NCI-H526 (cell line): ENCODE data around the gene AOC3.
"Not testable (repeated sequence)": the region's sequence is repeated elsewhere in the genome, so short reads cannot be mapped to it uniquely, and the experiment has no call there.

Source experiments
- DNase-seq, 2 experiments: peaks; one replicate each; lab custom pipeline; 2025; lab: John Stamatoyannopoulos, UW

Gene AOC3

GRCh38 chr17:42891539-42892152, 40.6 kb downstream of the AOC3 start:
- no peak for DNase-seq

DNA sequence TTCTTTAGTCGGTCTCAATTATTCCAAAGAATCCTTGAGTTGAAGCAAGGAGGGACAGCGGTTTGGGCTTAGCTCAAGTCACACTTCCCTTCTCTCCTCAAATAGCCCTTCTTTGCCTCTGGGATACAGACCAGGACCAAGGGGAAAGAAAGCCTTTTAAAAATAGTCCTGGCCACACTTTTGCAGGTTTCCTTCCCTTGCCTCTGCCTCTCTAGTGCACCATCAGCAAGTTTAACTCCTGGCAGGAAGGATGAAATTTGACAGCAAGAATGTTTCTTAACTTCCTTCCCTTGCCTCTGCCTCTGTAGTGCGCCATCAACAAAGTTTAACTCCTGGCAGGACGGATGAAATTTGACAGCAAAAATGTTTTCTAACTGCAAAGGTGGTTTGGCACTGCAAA, 42.4 kb downstream of the AOC3 start:
- DNase-seq, result no peak

DNA sequence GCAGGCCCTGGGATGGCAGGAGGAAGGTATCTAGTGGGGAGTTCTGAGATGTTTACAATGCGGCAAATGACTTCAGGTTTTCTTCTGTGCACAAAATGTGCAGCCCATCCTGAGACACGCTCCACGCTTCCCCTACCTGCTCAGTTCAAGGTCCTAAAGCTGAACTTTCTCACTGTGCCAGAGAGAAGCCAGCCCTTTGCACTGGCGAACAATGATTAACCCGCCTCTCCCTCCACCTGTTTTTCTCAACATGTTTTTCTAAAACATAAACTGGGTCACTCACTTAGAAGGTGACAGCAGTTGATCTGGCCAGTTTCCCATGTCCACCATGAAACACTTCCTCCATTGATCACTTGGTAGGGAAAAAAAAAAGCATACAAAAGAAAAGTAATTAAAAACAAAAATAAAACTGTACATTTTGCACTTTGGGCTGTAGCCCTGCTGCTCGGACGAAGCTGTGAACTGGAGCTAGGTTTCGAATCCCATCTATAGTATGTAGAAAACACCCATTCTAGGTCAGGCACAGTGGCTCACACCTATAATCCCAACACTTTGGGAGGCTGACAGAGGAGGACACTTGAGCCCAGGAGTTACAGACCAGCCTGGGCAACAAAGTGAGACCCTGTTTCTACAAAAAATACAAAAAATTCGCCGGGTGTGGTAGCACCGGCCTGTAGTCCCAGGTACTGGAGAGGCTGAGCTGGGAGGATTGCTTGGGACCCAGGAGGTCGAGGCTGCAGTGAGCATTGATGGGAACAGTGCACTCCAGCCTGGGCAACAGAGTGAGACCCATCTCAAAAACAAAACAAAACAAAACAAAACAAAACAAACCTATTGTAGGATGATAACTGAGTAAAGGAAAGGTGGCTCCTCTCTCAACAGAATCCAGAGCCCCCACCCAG, 43.5 kb downstream of the AOC3 start:
- no peak for DNase-seq

DNA sequence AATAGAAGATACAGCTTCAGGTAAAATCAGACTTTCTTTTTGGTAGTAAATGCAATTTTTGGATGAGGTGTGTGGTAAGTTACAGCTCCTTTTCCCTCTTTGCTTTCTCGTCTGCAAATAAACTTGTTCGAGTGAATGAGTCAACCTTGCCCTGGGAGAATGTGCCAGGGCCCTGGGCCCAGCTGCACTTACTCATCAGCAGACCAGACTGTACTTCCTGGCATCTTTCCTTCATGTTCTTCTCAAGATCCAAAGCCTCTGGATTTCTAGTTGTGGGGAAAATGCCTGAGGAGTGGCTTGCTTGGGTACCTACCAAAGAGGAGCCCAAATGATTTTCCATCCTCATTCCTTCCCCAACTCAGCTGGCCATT, 44.2 kb downstream of the AOC3 start:
- DNase-seq, result no peak

DNA sequence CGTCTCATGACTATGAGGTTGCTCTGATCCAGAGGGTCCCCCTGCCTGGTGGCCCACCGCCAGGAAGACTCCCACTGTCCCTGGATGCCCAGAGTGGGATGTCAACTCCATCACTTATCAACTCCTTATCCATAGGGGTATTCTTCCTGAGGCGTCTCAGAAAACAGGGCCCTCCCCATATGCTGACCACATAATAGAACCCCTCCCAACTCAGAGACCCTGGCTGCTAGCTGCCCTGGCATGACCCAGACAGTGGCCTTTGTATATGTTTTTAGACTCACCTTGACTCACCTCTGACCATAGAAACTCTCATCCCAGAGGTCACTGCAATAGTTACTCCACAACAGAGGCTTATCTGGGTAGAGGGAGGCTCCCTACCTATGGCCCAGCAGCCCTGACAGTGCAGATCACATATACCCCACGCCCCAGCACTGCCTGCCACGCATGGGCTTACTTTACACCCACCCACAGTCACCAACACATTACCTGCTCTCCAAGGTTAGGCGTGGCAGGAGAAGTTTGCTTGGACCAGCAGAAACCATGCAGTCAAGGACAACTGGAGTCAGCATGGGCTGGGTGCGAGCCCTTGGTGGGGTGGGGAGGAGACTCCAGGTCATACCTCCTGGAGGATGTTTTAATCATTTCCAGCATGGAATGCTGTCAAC, 47.3 kb downstream of the AOC3 start:
- DNase-seq, result no peak

DNA sequence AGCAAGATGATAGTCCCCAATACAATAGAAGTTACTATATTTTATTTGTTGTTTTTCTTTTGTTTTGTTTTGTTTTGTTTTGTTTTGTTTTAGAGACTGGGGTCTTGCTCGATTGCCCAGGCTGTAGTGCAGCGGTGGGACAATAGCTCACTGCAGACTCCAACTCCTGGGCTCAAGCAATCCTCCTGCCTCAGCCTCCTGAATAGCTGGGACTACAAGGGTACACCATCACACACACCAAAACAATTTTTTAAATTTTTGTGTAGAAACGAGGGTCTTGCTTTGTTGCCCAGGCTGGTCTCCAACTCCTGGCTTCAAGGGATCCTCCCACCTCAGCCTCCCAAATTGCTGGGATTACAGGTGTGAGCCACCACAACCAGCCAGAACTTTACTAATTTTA, 49.0 kb downstream of the AOC3 start:
- DNase-seq, result not testable (repeated sequence)

DNA sequence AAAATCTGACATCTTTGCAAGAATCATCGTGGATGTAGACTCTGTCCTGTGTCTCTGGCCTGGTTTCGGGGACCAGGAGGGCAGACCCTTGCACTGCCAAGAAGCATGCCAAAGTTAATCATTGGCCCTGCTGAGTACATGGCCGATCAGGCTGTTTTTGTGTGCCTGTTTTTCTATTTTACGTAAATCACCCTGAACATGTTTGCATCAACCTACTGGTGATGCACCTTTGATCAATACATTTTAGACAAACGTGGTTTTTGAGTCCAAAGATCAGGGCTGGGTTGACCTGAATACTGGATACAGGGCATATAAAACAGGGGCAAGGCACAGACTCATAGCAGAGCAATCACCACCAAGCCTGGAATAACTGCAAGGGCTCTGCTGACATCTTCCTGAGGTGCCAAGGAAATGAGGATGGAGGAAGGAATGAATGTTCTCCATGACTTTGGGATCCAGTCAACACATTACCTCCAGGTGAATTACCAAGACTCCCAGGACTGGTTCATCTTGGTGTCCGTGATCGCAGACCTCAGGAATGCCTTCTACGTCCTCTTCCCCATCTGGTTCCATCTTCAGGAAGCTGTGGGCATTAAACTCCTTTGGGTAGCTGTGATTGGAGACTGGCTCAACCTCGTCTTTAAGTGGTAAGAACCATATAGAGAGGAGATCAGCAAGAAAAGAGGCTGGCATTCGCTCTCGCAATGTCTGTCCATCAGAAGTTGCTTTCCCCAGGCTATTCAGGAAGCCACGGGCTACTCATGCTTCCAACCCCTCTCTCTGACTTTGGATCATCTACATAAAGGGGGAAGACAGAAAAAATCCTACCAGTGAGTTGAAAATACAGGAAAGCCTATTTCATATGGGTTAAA, 49.7 kb downstream of the AOC3 start, which contains the start of gene G6PC1:
Gene G6PC1 (plus strand): TSS at position 340 of the 872 bp plus-strand sequence. CDS start 78 bp downstream, at position 418.
- DNase-seq, result no peak

DNA sequence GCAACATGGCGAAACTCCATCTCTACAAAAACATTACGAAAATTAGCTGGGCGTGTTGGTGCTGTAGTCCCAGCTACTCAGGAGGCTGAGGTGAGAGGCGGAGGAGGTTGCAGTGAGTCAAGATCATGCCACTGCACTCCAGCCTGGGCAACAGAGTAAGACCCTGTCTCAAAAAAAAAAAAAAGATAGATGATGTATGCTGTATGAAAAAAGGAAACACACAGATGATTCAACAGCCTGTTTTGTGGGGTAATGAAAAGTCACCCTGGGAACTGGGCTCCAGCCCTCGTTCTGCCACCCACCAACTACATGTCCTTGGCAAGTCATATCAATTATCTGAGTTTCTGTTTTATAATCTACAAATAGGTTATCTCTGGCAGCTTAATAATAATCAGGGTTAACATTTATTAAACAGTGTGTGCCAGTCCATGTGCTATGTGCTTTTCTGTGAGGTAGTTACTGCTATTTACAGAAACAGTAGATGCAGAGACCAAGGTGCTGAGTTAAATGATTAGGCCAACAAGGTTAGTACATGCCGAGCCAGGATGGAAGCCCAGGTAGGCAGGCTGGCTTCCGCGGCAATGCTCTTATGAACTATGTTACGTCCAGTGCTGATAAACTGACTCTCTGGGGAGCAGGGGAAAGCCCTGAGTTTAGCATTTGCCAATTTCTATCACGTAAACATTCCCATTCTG, 50.7 kb downstream of the AOC3 start:
- DNase-seq, result no peak

- no peak for DNase-seq
Measured at GRCh38 chr17:42904110-42904469, 53.1 kb downstream of the AOC3 start.

DNA sequence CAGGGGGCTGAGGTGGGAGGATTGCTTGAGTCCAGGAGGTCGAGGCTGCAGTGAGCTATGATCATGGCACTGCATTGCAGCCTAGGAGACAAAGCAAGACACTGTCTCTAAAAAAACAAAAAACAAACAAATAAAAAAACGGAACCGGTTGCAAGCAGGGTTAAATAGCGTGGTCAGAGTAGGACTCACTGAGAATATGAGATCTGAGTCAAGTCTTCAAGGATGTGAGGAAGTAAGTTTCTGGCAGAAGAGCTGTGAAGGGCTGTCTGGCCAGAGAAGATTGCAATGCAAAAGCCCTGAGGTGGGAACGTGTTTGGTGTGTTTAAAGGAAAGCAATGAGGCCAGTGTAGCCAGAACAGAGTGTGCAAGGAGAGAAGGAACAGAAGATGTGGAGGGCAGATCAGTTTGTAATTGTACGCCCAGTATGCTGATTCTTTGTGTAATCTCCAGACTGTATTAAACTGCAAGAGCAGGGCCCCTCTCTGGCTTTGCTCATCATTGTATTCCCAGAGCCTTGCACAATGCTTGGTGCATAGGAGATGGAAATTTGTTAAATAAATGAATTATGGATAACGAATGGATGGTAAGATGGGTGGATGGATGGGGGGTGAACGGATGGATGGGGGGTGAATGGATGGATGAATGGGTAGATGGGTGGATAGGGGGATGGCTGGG, 55.9 kb downstream of the AOC3 start:
- no peak for DNase-seq
